A549 (cell line): Measurements from ENCODE around the gene EDN1. TPM values are rescaled to one million over a fixed set of nuclear protein-coding genes. Genes with fewer than 3 reads are reported as not detected.

Experiments
- CBX2 ChIP-seq: fragments of 200-600 bp; sonication (generic); IDR thresholded peaks from 2 replicates; pipeline ENCODE4 v1.6.1; 2016; ENCODE audit warnings: low read depth, mild to moderate bottlenecking, borderline replicate concordance
- CEBPB ChIP-seq, 2 experiments: fragments of >200 bp in 1 of 2; sonication (Bioruptor Twin) in 1 of 2; formaldehyde crosslinking in 1 of 2; IDR thresholded peaks; 2 replicates each; pipeline ENCODE4 v1.6.1; 2012 to 2016
- CHD2 ChIP-seq: fragments of 150-350 bp; IDR thresholded peaks from 2 replicates; pipeline ENCODE4 v1.6.1; 2014; ENCODE audit warnings: low read length; ENCODE audit not compliant: partially characterized antibody
- CTCF ChIP-seq: fragments of >200 bp; sonication (Bioruptor Twin); formaldehyde crosslinking; IDR thresholded peaks from 3 replicates; pipeline ENCODE4 v1.5.1; 2016
- EHMT2 ChIP-seq: fragments of 200-600 bp; sonication (generic); IDR thresholded peaks from 2 replicates; pipeline ENCODE4 v1.6.1; 2016; ENCODE audit warnings: antibody characterized with exemption, low read depth, mild to moderate bottlenecking, moderate library complexity
- EP300 ChIP-seq, 2 experiments: fragments of >200 bp; sonication (Bioruptor Twin); formaldehyde crosslinking; IDR thresholded peaks; 2 replicates in 1 of 2; 3 replicates in 1 of 2; pipeline ENCODE4 v1.6.1; 2016 to 2017
- FOSB ChIP-seq: fragments of 250-450 bp; sonication (Bioruptor Pico); IDR thresholded peaks from 2 replicates; pipeline ENCODE4 v1.5.0; 2020; ENCODE audit warnings: mild to moderate bottlenecking, moderate library complexity
- FOXS1 ChIP-seq: fragments of 250-450 bp; sonication (Bioruptor Pico); IDR thresholded peaks from 2 replicates; pipeline ENCODE4 v1.5.0; 2020; ENCODE audit warnings: mild to moderate bottlenecking, moderate library complexity
- GATA3 ChIP-seq: IDR thresholded peaks from 2 replicates; pipeline ENCODE4 v1.6.1; 2012; ENCODE audit warnings: borderline replicate concordance
- HEYL ChIP-seq: fragments of 250-450 bp; sonication (Bioruptor Pico); IDR thresholded peaks from 2 replicates; pipeline ENCODE4 v1.8.0; 2021; ENCODE audit warnings: mild to moderate bottlenecking, moderate library complexity
- HMGXB4 ChIP-seq: fragments of 250-450 bp; sonication (Bioruptor Pico); IDR thresholded peaks from 2 replicates; pipeline ENCODE4 v1.5.0; 2021; ENCODE audit warnings: mild to moderate bottlenecking, moderate library complexity, borderline replicate concordance
- HOXA7 ChIP-seq: fragments of 250-450 bp; sonication (Bioruptor Pico); IDR thresholded peaks from 2 replicates; pipeline ENCODE4 v1.5.0; 2020; ENCODE audit warnings: mild to moderate bottlenecking, moderate library complexity
- HOXB13 ChIP-seq: fragments of 250-450 bp; sonication (Bioruptor Pico); IDR thresholded peaks from 2 replicates; pipeline ENCODE4 v1.5.0; 2020; ENCODE audit warnings: low read depth, mild to moderate bottlenecking, moderate library complexity
- HOXB5 ChIP-seq: fragments of 250-450 bp; sonication (Bioruptor Pico); IDR thresholded peaks from 2 replicates; pipeline ENCODE4 v1.5.0; 2020; ENCODE audit warnings: mild to moderate bottlenecking, moderate library complexity
- JUN ChIP-seq, 2 experiments: fragments of >200 bp; sonication (Bioruptor Twin); formaldehyde crosslinking; IDR thresholded peaks; 2 replicates in 1 of 2; 3 replicates in 1 of 2; pipeline ENCODE4 v1.6.1; 2016 to 2017
- KDM1A ChIP-seq: fragments of 200-600 bp; sonication (generic); IDR thresholded peaks from 2 replicates; pipeline ENCODE4 v1.6.1; 2016; ENCODE audit warnings: low read depth, mild to moderate bottlenecking
- KDM5A ChIP-seq: fragments of 200-600 bp; sonication (generic); IDR thresholded peaks from 2 replicates; pipeline ENCODE4 v1.6.1; 2016; ENCODE audit warnings: antibody characterized with exemption, mild to moderate bottlenecking
- MAFK ChIP-seq: fragments of 450-650 bp; IDR thresholded peaks from 2 replicates; pipeline ENCODE4 v1.6.1; 2014; ENCODE audit not compliant: partially characterized antibody
- MAZ ChIP-seq: fragments of 150-350 bp; IDR thresholded peaks from 2 replicates; pipeline ENCODE4 v1.6.1; 2014; ENCODE audit warnings: antibody characterized with exemption, low read depth, low read length, borderline replicate concordance
- MYC ChIP-seq: IDR thresholded peaks from 2 replicates; pipeline ENCODE4 v1.6.1; 2012; ENCODE audit warnings: mild to moderate bottlenecking, inconsistent platforms, low read length, improper control_type of control experiment, borderline replicate concordance
- NFE2L2 ChIP-seq: fragments of 150-350 bp; conservative IDR thresholded peaks from 2 replicates; pipeline ENCODE4 v1.6.1; 2014; ENCODE audit warnings: low read length
- NPAS2 ChIP-seq: fragments of 250-450 bp; sonication (Bioruptor Pico); IDR thresholded peaks from 2 replicates; pipeline ENCODE4 v1.8.0; 2022; ENCODE audit warnings: mild to moderate bottlenecking, moderate library complexity, borderline replicate concordance
- NR3C1 ChIP-seq: fragments of >200 bp; sonication (Bioruptor Twin); formaldehyde crosslinking; IDR thresholded peaks from 3 replicates; pipeline ENCODE4 v1.6.1; 2017
- PHF8 ChIP-seq: fragments of 200-600 bp; sonication (generic); IDR thresholded peaks from 2 replicates; pipeline ENCODE4 v1.6.1; 2016; ENCODE audit warnings: low read depth, mild to moderate bottlenecking, antibody characterized with exemption, moderate library complexity, borderline replicate concordance
- POLR2A ChIP-seq: IDR thresholded peaks from 2 replicates; pipeline ENCODE4 v1.6.1; 2012; ENCODE audit warnings: mild to moderate bottlenecking, low read length
- RCOR1 ChIP-seq: fragments of 150-350 bp; IDR thresholded peaks from 2 replicates; pipeline ENCODE4 v1.6.1; 2014; ENCODE audit warnings: antibody characterized with exemption, low read length, low read depth
- RFX5 ChIP-seq: fragments of 450-650 bp; IDR thresholded peaks from 2 replicates; pipeline ENCODE4 v1.7.1; 2014; ENCODE audit warnings: antibody characterized with exemption, mild to moderate bottlenecking, moderate library complexity
- TP53 ChIP-seq: fragments of 250-450 bp; sonication (Bioruptor Pico); IDR thresholded peaks from 2 replicates; pipeline ENCODE4 v1.5.0; 2021; ENCODE audit warnings: mild to moderate bottlenecking, moderate library complexity
- ZC3H11A ChIP-seq: fragments of 450-650 bp; IDR thresholded peaks from 2 replicates; pipeline ENCODE4 v1.6.1; 2014; ENCODE audit warnings: antibody characterized with exemption, mild to moderate bottlenecking
- polyA plus RNA-seq, 4 experiments: library from polyadenylated mRNA; depleted of rRNA in 3 of 4; stranded (reverse); fragments of >200 nt; fragmentation: RNase III in 1 of 4; extraction: RNeasy Plus Mini Kit Qiagen cat#74134 plus additional on column Dnase treatment in 1 of 4; gene quantifications; 2 replicates in 3 of 4; 3 replicates in 1 of 4; pipeline ENCODE4 v1.2.3, GENCODE V29; 2011 to 2017

Gene EDN1
- polyA plus RNA-seq, 2 of the 4 experiments (the other 2 are of a cell fraction), result 33.5 to 87.4 TPM

- TF ChIP-seq MYC (no peak), KDM5A (no peak), HEYL (CRISPR knock-in tag) (peak; percentile 94), CBX2 (no peak), HOXB13 (CRISPR knock-in tag) (peak; percentile 98), CTCF (no peak), FOSB (CRISPR knock-in tag) (peak; percentile 88; the same call in 1 of the 2 replicates), FOXS1 (CRISPR knock-in tag) (peak; percentile 94; the same call in 1 of the 2 replicates), RFX5 (no peak), TP53 (CRISPR knock-in tag) (peak; percentile 81; the same call in 1 of the 2 replicates), HOXB5 (CRISPR knock-in tag) (peak; percentile 95), RCOR1 (no peak), EP300 (IDR thresholded peaks at IDR 0.05) (no peak), EHMT2 (no peak), CHD2 (no peak), NPAS2 (no peak), ZC3H11A (no peak), HOXA7 (CRISPR knock-in tag) (peak; percentile 63; the same call in 1 of the 2 replicates), GATA3 (no peak), PHF8 (no peak), HMGXB4 (CRISPR knock-in tag) (peak; percentile 71; the same call in 1 of the 2 replicates), MAFK (no peak), KDM1A (no peak), JUN (IDR thresholded peaks at IDR 0.05) (no peak), NR3C1 (no peak), MAZ (no peak), POLR2A (no peak), CEBPB (IDR thresholded peaks at IDR 0.05) (no peak), NFE2L2 (no peak)
Observed at GRCh38 chr6:12312736-12313135, 22.6 kb downstream of the EDN1 start (continued).
